Liver (tissue), 9 donors: ENCODE data around the gene PCDH12. TPM values are rescaled to one million over a fixed set of nuclear protein-coding genes. Genes with fewer than 3 reads are reported as not detected.

Source experiments
- DNase-seq: peaks from one replicate; pipeline ENCODE4 v3.0.0-alpha.2; 2017; ENCODE audit warnings: low spot score
- H3K27ac ChIP-seq, 2 donors: one replicate each; pipeline ENCODE4 v1.7.0; 2013; ENCODE audit warnings: inconsistent platforms in 2 of 2, low read length in 2 of 2, control low read depth in 1 of 2, low read depth in 1 of 2, mild to moderate bottlenecking in 1 of 2
- H3K27me3 ChIP-seq, 4 donors: one replicate each; pipeline versions ENCODE4 v1.6.1 to v1.7.0; 2013; ENCODE audit warnings: low read length in 3 of 4, inconsistent platforms in 1 of 4, mild to moderate bottlenecking in 1 of 4, moderate library complexity in 1 of 4; ENCODE audit not compliant: control insufficient read depth in 4 of 4, insufficient read depth in 4 of 4
- H3K36me3 ChIP-seq, 4 donors: one replicate each; pipeline versions ENCODE4 v1.6.1 to v1.7.0; 2013; ENCODE audit warnings: low read length in 3 of 4, mild to moderate bottlenecking in 3 of 4, low read depth in 1 of 4, moderate library complexity in 1 of 4; ENCODE audit not compliant: control insufficient read depth in 4 of 4, insufficient read depth in 3 of 4
- H3K4me1 ChIP-seq, 4 donors: one replicate each; pipeline versions ENCODE4 v1.6.1 to v1.7.0; 2013; ENCODE audit warnings: low read length in 3 of 4, mild to moderate bottlenecking in 3 of 4, moderate library complexity in 1 of 4; ENCODE audit not compliant: control insufficient read depth in 4 of 4, insufficient read depth in 4 of 4
- H3K4me3 ChIP-seq, 3 donors: one replicate each; pipeline versions ENCODE4 v1.6.1 to v1.7.0; 2013; ENCODE audit warnings: low read length in 3 of 3, control low read depth in 1 of 3, low read depth in 1 of 3, mild to moderate bottlenecking in 1 of 3
- H3K9ac ChIP-seq, 2 donors: one replicate each; pipeline ENCODE4 v1.7.0; 2013; ENCODE audit warnings: low read length in 2 of 2, mild to moderate bottlenecking in 2 of 2, moderate library complexity in 2 of 2, control low read depth in 1 of 2, low read depth in 1 of 2
- H3K9me3 ChIP-seq, 4 donors: one replicate each; pipeline versions ENCODE4 v1.6.1 to v1.7.0; 2013; ENCODE audit warnings: low read length in 3 of 4; ENCODE audit not compliant: control insufficient read depth in 4 of 4
- CTCF ChIP-seq: fragments of 150-350 bp; IDR thresholded peaks from 2 replicates; pipeline ENCODE4 v1.5.1; 2017; ENCODE audit warnings: improper control_type of control experiment, low read depth, low read length; ENCODE audit not compliant: missing input control
- FOXA1 ChIP-seq: IDR thresholded peaks from 2 replicates; pipeline ENCODE4 v1.6.1; 2016; ENCODE audit warnings: antibody characterized with exemption
- FOXA2 ChIP-seq: IDR thresholded peaks from 2 replicates; pipeline ENCODE4 v1.6.1; 2016; ENCODE audit warnings: antibody characterized with exemption
- GABPA ChIP-seq, 2 donors: IDR thresholded peaks in 1 of 2; conservative IDR thresholded peaks in 1 of 2; 2 replicates each; pipeline ENCODE4 v1.6.1; 2016; ENCODE audit warnings: antibody characterized with exemption in 2 of 2, mild to moderate bottlenecking in 1 of 2, moderate library complexity in 1 of 2
- HNF4A ChIP-seq, 2 donors: conservative IDR thresholded peaks; 2 replicates each; pipeline ENCODE4 v1.6.1; 2016; ENCODE audit warnings: antibody characterized with exemption in 2 of 2, mild to moderate bottlenecking in 2 of 2
- HNF4G ChIP-seq: IDR thresholded peaks from 2 replicates; pipeline ENCODE4 v1.6.1; 2016; ENCODE audit warnings: antibody characterized with exemption
- JUND ChIP-seq, 2 donors: IDR thresholded peaks; 2 replicates each; pipeline ENCODE4 v1.6.1; 2016; ENCODE audit warnings: antibody characterized with exemption in 2 of 2
- MAX ChIP-seq: IDR thresholded peaks from 2 replicates; pipeline ENCODE4 v1.6.1; 2016; ENCODE audit warnings: antibody characterized with exemption
- NR2F2 ChIP-seq: IDR thresholded peaks from 2 replicates; pipeline ENCODE4 v1.6.1; 2016; ENCODE audit warnings: antibody characterized with exemption
- RAD21 ChIP-seq, 2 donors: IDR thresholded peaks; 2 replicates each; pipeline ENCODE4 v1.6.1; 2016; ENCODE audit warnings: antibody characterized with exemption in 2 of 2, mild to moderate bottlenecking in 2 of 2
- REST ChIP-seq: IDR thresholded peaks from 2 replicates; pipeline ENCODE4 v1.6.1; 2016; ENCODE audit warnings: antibody characterized with exemption, mild to moderate bottlenecking
- RXRA ChIP-seq, 2 donors: IDR thresholded peaks; 2 replicates each; pipeline ENCODE4 v1.6.1; 2017 to 2018; ENCODE audit warnings: antibody characterized with exemption in 2 of 2, mild to moderate bottlenecking in 1 of 2
- SP1 ChIP-seq: IDR thresholded peaks from 2 replicates; pipeline ENCODE4 v1.6.1; 2018; ENCODE audit warnings: antibody characterized with exemption, mild to moderate bottlenecking
- TAF1 ChIP-seq: conservative IDR thresholded peaks from 2 replicates; pipeline ENCODE4 v1.6.1; 2016; ENCODE audit warnings: antibody characterized with exemption, mild to moderate bottlenecking
- YY1 ChIP-seq: IDR thresholded peaks from 2 replicates; pipeline ENCODE4 v1.6.1; 2016; ENCODE audit warnings: antibody characterized with exemption, mild to moderate bottlenecking
- WGBS: extraction: QIAGEN DNeasy Blood & Tissue Kit; methylation state at CpG from one replicate; pipeline ENCODE4 v1.1.7; 2013; 5-methylcytosine and 5-hydroxymethylcytosine counted together
- polyA plus RNA-seq, 2 donors: library from polyadenylated mRNA; stranded (reverse) in 1 of 2; unstranded in 1 of 2; fragments of 200-250 nt in 1 of 2; fragments of >200 nt in 1 of 2; fragmentation: Nextera tagmentation in 1 of 2; extraction: Ambion mirVana in 1 of 2; gene quantifications; one replicate each; pipeline versions ENCODE4 v1.2.1 to v1.2.3, GENCODE V29; 2013 to 2015
- total RNA-seq, 2 donors: library from RNA; depleted of rRNA; stranded (reverse); fragments of >200 nt; gene quantifications; one replicate each; pipeline ENCODE4 v1.2.3, GENCODE V29; 2014
- TF ChIP-seq, protein P1 (sequence below): IDR thresholded peaks from 2 replicates; pipeline ENCODE4 v1.6.1; 2016; ENCODE audit warnings: antibody characterized with exemption
- donor health status: healthy.
- donor health status: healthy.
- donor health status: healthy.
- donor health status: healthy.
- donor health status: healthy.

Gene PCDH12
- total and polyA plus RNA-seq, 4 donors, result 0.74 to 4.9 (median 3.8) TPM

GRCh38 chr5:141933151-141933550 lies 24.9 kb downstream of the PCDH12 start:
- H3K36me3 ChIP-seq, result peaks cover 17 to 84% (median 60%) of the 10 kb centered on the region in 4 donors
- WGBS, result 94% methylated on average over 7 of the region's 7 CpGs
- no peak overlapping the region for H3K9ac ChIP-seq
- no peaks in the 10 kb centered on the region for H3K9me3 ChIP-seq
- no peak for DNase-seq
- H3K27me3 ChIP-seq, result no peaks in the 10 kb centered on the region
- no peak for TF ChIP-seq HNF4A (conservative IDR thresholded peaks at IDR 0.05)
- no peak for TF ChIP-seq MAX
- no peak for TF ChIP-seq CTCF
- no peak for TF ChIP-seq JUND (IDR thresholded peaks at IDR 0.05)
- peaks cover 0 to 2% (median 0%) of the 10 kb centered on the region in 4 donors for H3K4me1 ChIP-seq
- no peak overlapping the region for H3K4me3 ChIP-seq
- H3K27ac ChIP-seq, result no peak overlapping the region

GRCh38 chr5:141931694-141932093 lies 26.3 kb downstream of the PCDH12 start:
- no peak overlapping the region for H3K9ac ChIP-seq
- no peak overlapping the region for H3K27ac ChIP-seq
- no peaks in the 10 kb centered on the region for H3K9me3 ChIP-seq
- WGBS, result 95% methylated on average over 5 of the region's 5 CpGs
- DNase-seq, result no peak
- no peaks in the 10 kb centered on the region for H3K27me3 ChIP-seq
- no peak for TF ChIP-seq MAX
- TF ChIP-seq GABPA (IDR thresholded peaks at IDR 0.05 in 1 of 2, conservative IDR thresholded peaks at IDR 0.05 in 1 of 2), result no peak
- TF ChIP-seq JUND (IDR thresholded peaks at IDR 0.05), result no peak
- TF ChIP-seq NR2F2, result no peak
- no peak for TF ChIP-seq RXRA (IDR thresholded peaks at IDR 0.05)
- TF ChIP-seq CTCF, result no peak
- no peak for TF ChIP-seq TAF1
- TF ChIP-seq, protein P1, sequence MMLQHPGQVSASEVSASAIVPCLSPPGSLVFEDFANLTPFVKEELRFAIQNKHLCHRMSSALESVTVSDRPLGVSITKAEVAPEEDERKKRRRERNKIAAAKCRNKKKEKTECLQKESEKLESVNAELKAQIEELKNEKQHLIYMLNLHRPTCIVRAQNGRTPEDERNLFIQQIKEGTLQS, result no peak
- TF ChIP-seq RAD21 (IDR thresholded peaks at IDR 0.05), result no peak
- no peak for TF ChIP-seq HNF4A (conservative IDR thresholded peaks at IDR 0.05)
- TF ChIP-seq FOXA1, result no peak
- TF ChIP-seq HNF4G, result no peak
- H3K4me1 ChIP-seq, result peaks cover 0 to 4% (median 0%) of the 10 kb centered on the region in 4 donors
- peaks cover 19 to 88% (median 58%) of the 10 kb centered on the region in 4 donors for H3K36me3 ChIP-seq
- no peak overlapping the region for H3K4me3 ChIP-seq

- Histone ChIP-seq H3K9ac (no peak overlapping the region), H3K4me3 (no peak overlapping the region), H3K4me1 (peaks cover under 1 to 12% (median 6%) of the 10 kb centered on the region in 4 donors), H3K27me3 (no peaks in the 10 kb centered on the region), H3K9me3 (no peaks in the 10 kb centered on the region), H3K36me3 (peaks cover 15 to 75% (median 52%) of the 10 kb centered on the region in 4 donors), H3K27ac (no peak overlapping the region)
- WGBS, result 97% methylated on average over 19 of the region's 19 CpGs
- DNase-seq, result no peak
- no peak for TF ChIP-seq RXRA (IDR thresholded peaks at IDR 0.05)
- no peak for TF ChIP-seq YY1
- TF ChIP-seq NR2F2, result no peak
- no peak for TF ChIP-seq SP1
- TF ChIP-seq, protein P1, result no peak
- TF ChIP-seq FOXA1, result no peak
- no peak for TF ChIP-seq MAX
- no peak for TF ChIP-seq GABPA (IDR thresholded peaks at IDR 0.05 in 1 of 2, conservative IDR thresholded peaks at IDR 0.05 in 1 of 2)
- TF ChIP-seq FOXA2, result no peak
- TF ChIP-seq REST, result no peak
- no peak for TF ChIP-seq HNF4A (conservative IDR thresholded peaks at IDR 0.05)
Observed at GRCh38 chr5:141929398-141930058, 28.5 kb downstream of the PCDH12 start.
